GM23248 (cell line): ENCODE data around the gene BRINP3.

Experiments used
- EZH2 ChIP-seq: fragments of 200-600 bp; sonication (generic); IDR thresholded peaks from 2 replicates; pipeline ENCODE4 v1.6.1; 2018; ENCODE audit warnings: antibody characterized with exemption, mild to moderate bottlenecking; ENCODE audit not compliant: insufficient read depth, poor library complexity, severe bottlenecking
- EZH2phosphoT487 ChIP-seq: fragments of 200-600 bp; sonication (generic); IDR thresholded peaks from 2 replicates; pipeline ENCODE4 v1.6.1; 2018; ENCODE audit warnings: antibody characterized with exemption, moderate library complexity, mild to moderate bottlenecking, low read depth; ENCODE audit not compliant: insufficient read depth

GRCh38 chr1:190367200-190367599 is 110.5 kb downstream of the BRINP3 start:
- no peak for TF ChIP-seq EZH2
- TF ChIP-seq EZH2phosphoT487: no peak
